OCI-LY3 (cell line): ENCODE measurements around the gene CCL8.
"Not testable (repeated sequence)": the region's sequence is repeated elsewhere in the genome, so short reads cannot be mapped to it uniquely, and the experiment has no call there.

Source experiments
- H2AFZ ChIP-seq: fragments of 200-600, 300-600 bp; shearing (Covaris generic); 2 replicates; pipeline ENCODE4 v1.6.0; 2014; ENCODE audit warnings: antibody characterized with exemption, low read depth, low read length
- H3K27ac ChIP-seq: fragments of 200-600, 300-600 bp; sonication (generic); 2 replicates; pipeline ENCODE4 v1.5.1; 2014; ENCODE audit warnings: mild to moderate bottlenecking, low read length, moderate library complexity, mixed read lengths
- H3K27me3 ChIP-seq: fragments of 200-600, 300-600 bp; sonication (generic); 2 replicates; pipeline ENCODE4 v1.6.1; 2014; ENCODE audit warnings: low read depth, low read length, mixed read lengths
- H3K36me3 ChIP-seq: fragments of 200-600, 300-600 bp; sonication (generic); replicated peaks from 2 replicates; pipeline ENCODE3; 2014; ENCODE audit warnings: low read depth, low read length, mixed read lengths
- H3K4me1 ChIP-seq: fragments of 300-600, 200-600 bp; sonication (generic); 2 replicates; pipeline ENCODE4 v1.6.1; 2014; ENCODE audit warnings: low read length, mixed read lengths
- H3K4me2 ChIP-seq: fragments of 200-600, 300-600 bp; sonication (generic); 2 replicates; pipeline ENCODE4 v1.6.1; 2014; ENCODE audit warnings: low read length, mixed read lengths
- H3K4me3 ChIP-seq: fragments of 300-600, 200-600 bp; sonication (generic); 2 replicates; pipeline ENCODE4 v1.5.1; 2014; ENCODE audit warnings: antibody characterized with exemption, mild to moderate bottlenecking, low read length, moderate library complexity
- H3K79me2 ChIP-seq: fragments of 300-600, 200-600 bp; shearing (Covaris generic); 2 replicates; pipeline ENCODE4 v1.6.1; 2014; ENCODE audit warnings: mild to moderate bottlenecking, low read length, mixed read lengths
- H3K9ac ChIP-seq: fragments of 300-600, 200-600 bp; shearing (Covaris generic); 2 replicates; pipeline ENCODE4 v1.6.0; 2014; ENCODE audit warnings: mild to moderate bottlenecking, low read length, moderate library complexity
- H3K9me3 ChIP-seq: fragments of 200-600, 300-600 bp; shearing (Covaris generic); 2 replicates; pipeline ENCODE4 v1.6.1; 2014; ENCODE audit warnings: low read length, mixed read lengths; ENCODE audit not compliant: insufficient read depth
- H4K20me1 ChIP-seq: fragments of 200-600, 300-600 bp; sonication (generic); 2 replicates; pipeline ENCODE4 v1.6.1; 2016; ENCODE audit warnings: low read length, mixed read lengths; ENCODE audit not compliant: insufficient read depth
- CTCF ChIP-seq: fragments of 200-600, 300-600 bp; sonication (generic); IDR thresholded peaks from 2 replicates; pipeline ENCODE4 v1.5.1; 2014; ENCODE audit warnings: antibody characterized with exemption, low read length, low read depth
- EZH2phosphoT487 ChIP-seq: fragments of 200-600 bp; shearing (Covaris generic); IDR thresholded peaks from 2 replicates; pipeline ENCODE4 v1.6.1; 2018; ENCODE audit warnings: antibody characterized with exemption, mixed run types, low read depth

CCL8 gene

GRCh38 chr17:34318474-34318873 is 761 bp upstream of the CCL8 start:
- Histone ChIP-seq H3K9ac (no peak overlapping the region), H3K4me2 (no peak overlapping the region), H3K9me3 (no peaks in the 10 kb centered on the region), H2AFZ (no peak overlapping the region), H3K4me1 (peaks cover 30% of the 10 kb centered on the region), H3K36me3 (no peaks in the 10 kb centered on the region), H4K20me1 (no peaks in the 10 kb centered on the region), H3K27me3 (peaks cover 55% of the 10 kb centered on the region), H3K4me3 (no peak overlapping the region), H3K27ac (no peak overlapping the region), H3K79me2 (no peaks in the 10 kb centered on the region)
- TF ChIP-seq EZH2phosphoT487 (no peak), CTCF (peak; percentile 41)

GRCh38 chr17:34321964-34322363 is 2.7 kb downstream of the CCL8 start:
- H3K4me2 ChIP-seq = no peak overlapping the region
- TF ChIP-seq EZH2phosphoT487 (no peak), CTCF (no peak)
- H3K9me3 ChIP-seq = no peaks in the 10 kb centered on the region
- no peak overlapping the region for H3K9ac ChIP-seq
- peaks cover 43% of the 10 kb centered on the region for H3K27me3 ChIP-seq
- H3K4me1 ChIP-seq = peaks cover 11% of the 10 kb centered on the region
- no peak overlapping the region for H2AFZ ChIP-seq
- H3K27ac ChIP-seq = no peak overlapping the region
- no peak overlapping the region for H3K4me3 ChIP-seq
- no peaks in the 10 kb centered on the region for H3K79me2 ChIP-seq
- H4K20me1 ChIP-seq = no peaks in the 10 kb centered on the region
- no peaks in the 10 kb centered on the region for H3K36me3 ChIP-seq

- not testable (repeated sequence) for H3K36me3 ChIP-seq, H3K4me3 ChIP-seq, H3K9me3 ChIP-seq, H3K9ac ChIP-seq, H4K20me1 ChIP-seq, H3K79me2 ChIP-seq, H2AFZ ChIP-seq, H3K4me2 ChIP-seq, H3K27ac ChIP-seq, H3K4me1 ChIP-seq
- peaks cover 61% of the 10 kb centered on the region for H3K27me3 ChIP-seq
Observed at GRCh38 chr17:34327580-34327979, 8.3 kb downstream of the CCL8 start.

- H3K4me1 ChIP-seq = no peaks in the 10 kb centered on the region
- H3K36me3 ChIP-seq = no peaks in the 10 kb centered on the region
- H3K9ac ChIP-seq = no peak overlapping the region
- H3K27me3 ChIP-seq = peaks cover 43% of the 10 kb centered on the region
- no peak overlapping the region for H3K4me3 ChIP-seq
- no peak overlapping the region for H3K27ac ChIP-seq
- H3K9me3 ChIP-seq = no peaks in the 10 kb centered on the region
- no peaks in the 10 kb centered on the region for H3K79me2 ChIP-seq
- TF ChIP-seq EZH2phosphoT487 = no peak
- TF ChIP-seq CTCF = no peak
- H3K4me2 ChIP-seq = no peak overlapping the region
- H4K20me1 ChIP-seq = no peaks in the 10 kb centered on the region; the same call in 1 of the 2 replicates
- H2AFZ ChIP-seq = no peak overlapping the region
Observed at GRCh38 chr17:34337701-34338100, 18.5 kb downstream of the CCL8 start.
